SH-SY5Y (cell line): Measurements from ENCODE around the gene NCDN.

ENCODE experiments used
- GATA2 ChIP-seq: IDR thresholded peaks from 2 replicates; pipeline ENCODE4 v1.6.1; 2011; ENCODE audit warnings: mild to moderate bottlenecking, low read depth, low read length
- GATA3 ChIP-seq: IDR thresholded peaks from 2 replicates; pipeline ENCODE4 v1.6.1; 2011; ENCODE audit warnings: low read depth, mild to moderate bottlenecking, low read length, moderate library complexity

The NCDN gene

GRCh38 chr1:35560256-35561225 lies 2.9 kb downstream of the NCDN start:
- TF ChIP-seq GATA3: no peak
- no peak for TF ChIP-seq GATA2

DNA sequence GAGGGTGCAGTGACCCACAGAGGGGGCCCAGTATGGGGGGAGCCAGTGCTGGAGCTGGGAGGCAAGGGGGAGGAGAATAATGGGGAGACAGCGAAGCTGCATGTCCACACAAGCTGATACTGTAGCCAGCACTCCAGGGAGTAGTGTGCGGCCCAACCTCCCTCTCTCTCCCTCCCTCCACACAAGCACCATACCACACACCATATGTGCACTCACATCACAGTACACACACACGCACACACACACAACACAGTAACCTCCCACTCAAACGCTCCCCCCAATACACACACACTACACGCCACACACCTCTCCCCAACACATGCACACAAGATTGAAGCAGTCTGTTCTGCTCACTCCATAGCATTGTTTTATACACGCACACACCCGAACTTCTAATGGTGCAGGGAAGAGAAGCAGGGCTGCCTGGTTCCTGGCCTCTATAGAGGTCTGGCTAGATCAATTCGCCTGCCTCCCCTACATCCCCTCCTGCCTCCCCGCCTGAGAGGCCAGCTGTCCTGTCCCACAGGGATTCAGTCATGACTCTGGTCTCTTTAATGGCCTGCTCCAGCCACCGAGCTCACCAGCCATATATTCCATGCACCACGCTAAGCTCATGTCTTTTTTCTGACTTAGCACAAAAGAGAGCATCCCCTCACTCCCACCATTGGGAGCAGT lies 3.8 kb downstream of the NCDN start:
- TF ChIP-seq GATA2 (no peak), GATA3 (no peak)

GRCh38 chr1:35561972-35562680 lies 4.5 kb downstream of the NCDN start:
- TF ChIP-seq GATA3 (no peak), GATA2 (no peak)

GRCh38 chr1:35563166-35563565 lies 5.6 kb downstream of the NCDN start:
- TF ChIP-seq GATA2: no peak
- no peak for TF ChIP-seq GATA3

GRCh38 chr1:35564037-35564883 lies 6.7 kb downstream of the NCDN start:
- no peak for TF ChIP-seq GATA3
- no peak for TF ChIP-seq GATA2

GRCh38 chr1:35564884-35565741 lies 7.5 kb downstream of the NCDN start:
- no peak for TF ChIP-seq GATA2
- TF ChIP-seq GATA3: no peak

GRCh38 chr1:35565742-35566133 lies 8.1 kb downstream of the NCDN start:
- no peak for TF ChIP-seq GATA3
- no peak for TF ChIP-seq GATA2

DNA sequence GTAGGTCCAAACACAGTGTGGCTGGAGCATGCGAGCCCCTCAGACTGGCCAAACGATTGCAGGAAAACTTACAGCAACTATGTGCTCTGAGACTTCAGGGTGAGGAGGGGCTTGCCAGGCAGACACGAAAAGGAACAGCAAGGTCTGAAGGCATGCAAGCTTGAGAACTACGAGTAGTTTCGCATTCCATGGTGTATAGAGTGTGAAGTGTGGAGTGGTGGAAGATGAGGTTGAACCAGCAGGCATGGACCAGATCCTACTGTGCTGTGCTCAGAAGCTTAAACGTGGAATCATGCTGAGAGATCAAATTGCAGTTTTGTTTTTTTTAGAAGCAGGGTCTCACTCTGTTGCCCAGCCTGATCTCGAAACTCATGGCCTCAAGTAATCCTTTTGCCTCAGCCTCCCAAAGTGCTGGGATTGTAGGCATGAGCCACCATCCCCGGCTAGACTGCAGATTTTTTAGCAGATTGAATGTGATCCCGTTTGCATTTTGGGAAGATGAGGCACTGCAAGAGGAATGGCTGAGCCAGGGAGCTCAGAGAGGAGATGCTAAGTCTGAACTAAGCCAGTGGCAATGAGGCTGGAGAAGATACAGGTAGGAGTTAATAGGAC lies 10.5 kb downstream of the NCDN start:
- TF ChIP-seq GATA2: no peak
- no peak for TF ChIP-seq GATA3

DNA sequence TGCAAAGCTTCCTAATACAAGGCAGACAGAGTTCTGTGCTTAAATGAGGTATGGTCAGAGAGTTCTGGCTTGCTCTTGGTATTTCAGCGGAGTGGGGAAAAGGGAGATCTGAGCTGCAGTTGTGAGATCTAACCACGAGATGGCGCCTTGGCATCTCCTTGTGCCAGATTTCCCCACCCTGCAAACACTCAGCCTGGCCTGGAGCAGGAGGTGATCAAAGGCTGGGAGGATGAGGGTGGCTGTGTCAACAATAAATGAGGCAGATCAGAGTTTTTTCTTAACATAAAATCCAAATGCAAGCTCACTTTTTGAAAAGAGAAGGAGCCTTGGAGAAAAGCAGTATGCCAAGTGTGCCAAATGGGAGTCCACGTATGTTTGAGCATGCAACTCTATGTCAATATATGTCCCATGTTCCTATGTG lies 11.4 kb downstream of the NCDN start:
- no peak for TF ChIP-seq GATA3

DNA sequence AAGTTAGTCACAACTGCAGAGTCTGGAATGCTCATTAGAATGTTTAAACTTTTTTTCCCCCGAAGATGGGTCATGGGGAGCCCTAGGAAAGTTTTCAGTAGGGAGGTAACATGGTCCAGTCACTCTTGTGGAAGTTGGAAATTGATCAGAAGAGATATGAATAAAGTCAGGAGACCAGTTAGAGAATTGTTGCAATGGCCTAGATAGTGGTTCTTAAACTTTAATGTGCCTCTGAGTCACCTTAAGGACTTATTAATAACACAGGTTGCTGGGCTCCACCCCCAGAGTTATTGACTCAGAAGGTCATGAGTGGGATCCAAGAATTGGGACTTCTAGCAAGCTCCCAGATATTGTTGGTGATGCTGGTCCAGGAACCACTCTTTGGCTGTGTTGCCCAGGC lies 12.3 kb downstream of the NCDN start:
- TF ChIP-seq GATA2: no peak
- no peak for TF ChIP-seq GATA3

GRCh38 chr1:35570589-35571137 lies 13.1 kb downstream of the NCDN start:
- TF ChIP-seq GATA2: no peak
- TF ChIP-seq GATA3: no peak

DNA sequence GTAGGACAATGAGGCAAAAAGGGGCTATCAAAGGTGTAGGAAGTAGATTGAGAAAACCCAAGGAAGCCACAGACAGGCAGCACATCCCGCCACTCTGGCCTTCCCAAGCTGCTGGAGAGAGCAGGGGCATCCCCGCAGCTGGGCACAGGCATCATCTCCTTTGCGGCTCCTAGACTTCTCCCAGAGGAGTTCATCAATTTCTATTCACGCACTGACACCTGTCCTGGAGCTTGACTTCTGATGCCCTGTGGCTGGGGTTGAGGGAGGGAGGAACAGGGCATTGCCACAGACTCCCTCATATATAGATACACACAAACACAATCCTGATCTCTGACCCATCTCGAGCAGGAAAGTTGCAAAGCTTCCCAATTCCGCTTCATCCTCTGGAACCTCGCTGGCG lies 13.7 kb downstream of the NCDN start:
- TF ChIP-seq GATA3: no peak
- TF ChIP-seq GATA2: no peak
